GM12865 (cell line): ENCODE data around the gene CTNNBL1.

Experiments
- DNase-seq: peaks from one replicate; pipeline ENCODE4 v3.0.0; 2010; ENCODE audit warnings: low read depth
- H3K4me3 ChIP-seq: 2 replicates; pipeline ENCODE4 v1.5.1; 2011; ENCODE audit warnings: mild to moderate bottlenecking, low read depth, low read length, control low read depth
- TF ChIP-seq, protein P1 (sequence below): IDR thresholded peaks from 2 replicates; pipeline ENCODE4 v1.5.1; 2011; ENCODE audit warnings: low read length, control low read depth, low read depth, inconsistent platforms; ENCODE audit not compliant: insufficient read depth; ENCODE audit errors: missing control alignments

Gene CTNNBL1

GRCh38 chr20:37808233-37809070 is 114.6 kb downstream of the CTNNBL1 start:
- DNase-seq = no peak
- TF ChIP-seq, protein P1, sequence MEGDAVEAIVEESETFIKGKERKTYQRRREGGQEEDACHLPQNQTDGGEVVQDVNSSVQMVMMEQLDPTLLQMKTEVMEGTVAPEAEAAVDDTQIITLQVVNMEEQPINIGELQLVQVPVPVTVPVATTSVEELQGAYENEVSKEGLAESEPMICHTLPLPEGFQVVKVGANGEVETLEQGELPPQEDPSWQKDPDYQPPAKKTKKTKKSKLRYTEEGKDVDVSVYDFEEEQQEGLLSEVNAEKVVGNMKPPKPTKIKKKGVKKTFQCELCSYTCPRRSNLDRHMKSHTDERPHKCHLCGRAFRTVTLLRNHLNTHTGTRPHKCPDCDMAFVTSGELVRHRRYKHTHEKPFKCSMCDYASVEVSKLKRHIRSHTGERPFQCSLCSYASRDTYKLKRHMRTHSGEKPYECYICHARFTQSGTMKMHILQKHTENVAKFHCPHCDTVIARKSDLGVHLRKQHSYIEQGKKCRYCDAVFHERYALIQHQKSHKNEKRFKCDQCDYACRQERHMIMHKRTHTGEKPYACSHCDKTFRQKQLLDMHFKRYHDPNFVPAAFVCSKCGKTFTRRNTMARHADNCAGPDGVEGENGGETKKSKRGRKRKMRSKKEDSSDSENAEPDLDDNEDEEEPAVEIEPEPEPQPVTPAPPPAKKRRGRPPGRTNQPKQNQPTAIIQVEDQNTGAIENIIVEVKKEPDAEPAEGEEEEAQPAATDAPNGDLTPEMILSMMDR = no peak
- no peak overlapping the region for H3K4me3 ChIP-seq

DNA sequence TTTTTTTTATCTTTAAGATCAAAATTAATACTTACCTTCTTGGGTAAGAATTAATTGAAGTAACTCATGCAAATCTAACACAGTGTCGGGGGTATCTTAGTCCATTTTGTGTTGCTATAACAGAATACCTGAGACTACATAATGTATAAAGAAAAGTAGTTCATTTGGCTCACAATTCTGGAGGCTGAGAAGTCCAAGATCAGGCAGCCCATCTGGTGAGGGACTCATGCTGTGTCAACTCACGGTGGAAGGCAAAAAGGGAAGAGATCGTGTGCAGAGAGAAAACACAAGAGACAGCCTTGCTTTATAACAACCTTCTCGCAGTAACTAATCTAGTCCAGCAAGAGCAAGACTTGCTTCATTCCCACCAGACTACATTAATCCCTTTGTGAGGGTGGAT is 116.2 kb downstream of the CTNNBL1 start:
- TF ChIP-seq, protein P1 = no peak
- no peak for DNase-seq
- no peak overlapping the region for H3K4me3 ChIP-seq

DNA sequence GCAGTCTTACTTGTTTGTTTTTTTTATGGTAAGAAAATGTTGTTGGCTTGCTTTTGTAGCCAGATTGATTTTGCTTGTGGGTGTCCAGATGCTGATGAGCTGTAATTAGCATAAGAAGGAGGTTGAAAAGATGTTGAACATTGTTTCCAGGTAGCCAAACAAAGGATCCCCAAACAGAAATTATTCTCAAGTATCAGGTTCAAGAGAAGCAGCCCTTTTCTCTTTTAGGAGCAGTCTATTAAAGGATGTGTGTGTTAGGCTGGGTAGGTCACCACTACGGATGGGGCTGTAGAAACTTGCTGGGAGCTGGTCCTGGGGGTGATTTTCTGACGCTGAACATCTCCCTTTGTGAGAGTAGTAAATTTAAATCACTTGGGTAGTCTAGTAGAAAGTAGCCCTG is 122.2 kb downstream of the CTNNBL1 start:
- TF ChIP-seq, protein P1 = no peak
- H3K4me3 ChIP-seq = no peak overlapping the region
- no peak for DNase-seq

GRCh38 chr20:37816726-37817125 is 122.9 kb downstream of the CTNNBL1 start:
- TF ChIP-seq, protein P1 = no peak
- no peak for DNase-seq
- no peak overlapping the region for H3K4me3 ChIP-seq

DNA sequence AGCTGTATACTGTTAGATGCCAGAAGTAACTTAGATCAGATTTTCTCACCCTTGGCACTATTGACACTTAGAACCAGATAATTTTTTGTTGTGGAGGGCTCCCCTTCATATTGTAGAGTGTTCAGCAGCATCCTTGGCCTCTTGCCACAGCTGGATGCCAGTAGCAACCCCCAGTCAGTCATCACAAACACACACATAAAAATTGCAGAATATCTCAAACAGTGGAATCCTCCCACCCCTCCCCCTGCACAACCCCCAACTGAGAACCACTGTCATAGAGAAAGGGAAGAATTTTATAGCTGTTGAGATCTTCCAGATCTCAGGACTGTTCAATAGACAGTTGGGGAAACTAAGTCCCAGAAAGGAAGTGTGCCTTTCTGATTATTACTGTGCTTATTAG is 127.9 kb downstream of the CTNNBL1 start:
- DNase-seq = no peak
- TF ChIP-seq, protein P1 = no peak
- H3K4me3 ChIP-seq = no peak overlapping the region

GRCh38 chr20:37822141-37822601 is 128.3 kb downstream of the CTNNBL1 start:
- DNase-seq = no peak
- TF ChIP-seq, protein P1 = no peak
- no peak overlapping the region for H3K4me3 ChIP-seq
